Measurements from ENCODE around the gene TIMM50. TPM values are rescaled to one million over a fixed set of nuclear protein-coding genes. Genes with fewer than 3 reads are reported as not detected.

The TIMM50 gene
- total and polyA plus RNA-seq, 2 of the 8 experiments (the other 6 are each of a cell fraction or from before 2014, with no cell fraction given), result 155 to 187 TPM

GRCh38 chr19:39509233-39509632 lies 28.6 kb downstream of the TIMM50 start (continued):
- TF ChIP-seq CHD2 (IDR thresholded peaks at IDR 0.05; ENCODE audit: low read length), result no peak
- no peak for TF ChIP-seq FOSL1 (IDR thresholded peaks at IDR 0.05; ENCODE audit: insufficient read depth, low read depth, low read length)

All from H1 (cell line).